Pulmonary artery endothelial cell (primary cell): Measurements from ENCODE around the gene NAT14. TPM values are rescaled to one million over a fixed set of nuclear protein-coding genes. Genes with fewer than 3 reads are reported as not detected.

Source experiments
- DNase-seq: peaks from one replicate; pipeline ENCODE4 v3.0.0-alpha.2; 2011; ENCODE audit warnings: low read depth, low spot score
- total RNA-seq: library from RNA; depleted of rRNA; stranded (reverse); fragments of >200 nt; gene quantifications from 2 replicates; pipeline ENCODE4 v1.2.3, GENCODE V29; 2014

Gene NAT14
- total RNA-seq, 1 donor from 2014 or later: 21.2 TPM

DNA sequence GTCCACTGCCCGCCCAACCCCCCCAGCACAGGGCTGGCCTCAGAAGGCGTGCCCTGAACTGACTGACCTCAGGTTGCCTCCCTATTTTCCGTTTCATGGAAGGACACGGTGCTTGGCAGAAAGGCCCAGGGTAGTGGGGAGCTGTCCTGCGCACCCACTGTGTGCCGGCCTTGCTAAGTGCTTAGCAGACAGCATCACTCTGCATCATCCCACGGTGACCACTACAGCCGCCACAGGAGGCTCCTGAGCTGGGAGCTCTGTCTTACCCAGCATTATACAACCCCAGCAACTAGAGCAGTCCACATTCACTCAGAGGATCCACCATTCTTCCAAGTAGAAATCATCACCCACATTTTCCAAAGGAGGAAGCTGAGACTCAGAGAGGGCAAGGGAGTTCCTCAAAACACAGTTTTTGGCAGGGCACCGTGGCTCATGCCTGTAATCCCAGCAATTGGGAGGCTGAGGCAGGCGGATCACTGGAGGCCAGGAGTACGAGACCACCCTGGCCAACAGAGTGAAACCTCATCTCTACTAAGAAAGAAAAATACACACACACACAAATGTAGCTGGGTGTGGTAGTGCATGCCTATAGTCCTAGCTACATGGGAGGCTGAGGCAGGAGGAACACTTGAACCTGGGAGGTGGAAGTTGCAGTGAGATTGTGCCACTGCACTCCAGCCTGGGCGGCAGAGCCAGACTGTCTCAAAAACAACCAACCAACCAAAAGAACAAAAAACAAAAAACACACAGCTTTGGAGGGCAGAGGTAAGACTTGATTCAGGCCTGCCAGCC lies 50.4 kb downstream of the NAT14 start:
- no peak for DNase-seq

- DNase-seq: no peak
Measured at GRCh38 chr19:55535965-55536350, 51.0 kb downstream of the NAT14 start.

DNA sequence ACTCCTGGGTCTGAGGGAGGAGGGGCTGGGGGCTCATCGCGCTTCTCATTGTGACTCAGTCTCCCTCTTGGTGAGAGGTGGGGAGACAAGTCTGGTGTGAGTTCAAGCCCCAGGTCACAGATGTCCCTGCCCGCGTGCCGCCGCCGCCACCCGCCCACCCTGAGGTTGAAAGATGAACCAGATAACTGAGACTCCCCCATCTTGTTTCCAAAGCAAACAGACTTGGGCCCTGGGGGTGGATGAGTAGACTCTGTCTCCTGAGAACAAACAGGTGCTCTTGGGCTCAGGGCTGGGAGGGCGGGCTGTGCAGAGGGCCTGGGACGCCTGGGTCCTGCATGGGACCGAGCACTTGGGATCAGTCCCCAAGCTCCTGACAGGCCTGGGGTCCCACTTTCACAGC lies 51.4 kb downstream of the NAT14 start:
- DNase-seq: no peak

Other genes with a start within 250 kb of the NAT14 start
- gene PPP6R1, start 226.2 kb upstream of the NAT14 start, total RNA-seq: 32.5 and 33.0 TPM in 2 replicates
- gene HSPBP1, start 205.1 kb upstream of the NAT14 start, total RNA-seq: 30.1 and 37.8 TPM in 2 replicates
- 0.07 and 0.40 TPM in 2 replicates for gene BRSK1, start 201.2 kb upstream of the NAT14 start, total RNA-seq
- not detected in 2 replicates for gene TMEM150B, start 159.8 kb upstream of the NAT14 start, total RNA-seq
- 4.3 and 4.8 TPM in 2 replicates for gene KMT5C, start 145.3 kb upstream of the NAT14 start, total RNA-seq
- not detected in 2 replicates for gene COX6B2, start 130.5 kb upstream of the NAT14 start, total RNA-seq
- gene GARIN5B, start 121.9 kb upstream of the NAT14 start, total RNA-seq: not detected in 2 replicates
- gene IL11, start 114.7 kb upstream of the NAT14 start, total RNA-seq: 0.33 TPM in 1 of 2 replicates, not detected in the other
- gene TMEM190, start 108.4 kb upstream of the NAT14 start, total RNA-seq: not detected in 2 replicates
- gene TMEM238, start 100.9 kb upstream of the NAT14 start, total RNA-seq: 0.21 and 0.46 TPM in 2 replicates
- gene RPL28, start 99.3 kb upstream of the NAT14 start, total RNA-seq: 208 and 256 TPM in 2 replicates
- gene UBE2S, start 77.4 kb upstream of the NAT14 start, total RNA-seq: 150 and 327 TPM in 2 replicates
- not detected in 2 replicates for gene SHISA7, start 41.9 kb upstream of the NAT14 start, total RNA-seq
- 36.0 and 63.3 TPM in 2 replicates for gene ISOC2, start 23.5 kb upstream of the NAT14 start, total RNA-seq
- not detected in 2 replicates for gene C19orf85, start 20.4 kb upstream of the NAT14 start, total RNA-seq
- gene ZNF628, start 8.6 kb upstream of the NAT14 start, total RNA-seq: 0.99 and 1.1 TPM in 2 replicates
- 0.11 and 0.13 TPM in 2 replicates for gene SSC5D, start 3.2 kb downstream of the NAT14 start, total RNA-seq
- gene SBK2, start 51.9 kb downstream of the NAT14 start, total RNA-seq: not detected in 2 replicates
- 0.13 and 0.28 TPM in 2 replicates for gene SBK3, start 60.4 kb downstream of the NAT14 start, total RNA-seq
- 2.6 and 4.1 TPM in 2 replicates for gene ZNF579, start 95.7 kb downstream of the NAT14 start, total RNA-seq
- gene FIZ1, start 114.3 kb downstream of the NAT14 start, total RNA-seq: 2.4 and 2.5 TPM in 2 replicates
- 12.2 and 12.5 TPM in 2 replicates for gene ZNF524, start 115.1 kb downstream of the NAT14 start, total RNA-seq
- 0.67 and 0.86 TPM in 2 replicates for gene ZNF865, start 120.5 kb downstream of the NAT14 start, total RNA-seq
- gene ZNF784, start 139.4 kb downstream of the NAT14 start, total RNA-seq: 2.5 and 3.7 TPM in 2 replicates
- 2.5 and 2.6 TPM in 2 replicates for gene ZNF580, start 155.8 kb downstream of the NAT14 start, total RNA-seq
- 18.0 and 33.9 TPM in 2 replicates for gene ZNF581, start 158.5 kb downstream of the NAT14 start, total RNA-seq
- gene CCDC106, start 163.0 kb downstream of the NAT14 start, total RNA-seq: 6.1 and 8.6 TPM in 2 replicates
- 165 and 185 TPM in 2 replicates for gene U2AF2, start 169.8 kb downstream of the NAT14 start, total RNA-seq
- 75.9 and 88.6 TPM in 2 replicates for gene EPN1, start 190.0 kb downstream of the NAT14 start, total RNA-seq